Dedifferentiated amniotic fluid mesenchymal stem cell (primary cell): ENCODE results near the gene STAG1.
"Not testable (repeated sequence)": the region's sequence is repeated elsewhere in the genome, so short reads cannot be mapped to it uniquely, and the experiment has no call there.

ENCODE experiments used
- DNase-seq: peaks from one replicate; pipeline ENCODE4 v3.0.0-alpha.2; 2016; ENCODE audit errors: extremely low spot score

Gene STAG1

DNA sequence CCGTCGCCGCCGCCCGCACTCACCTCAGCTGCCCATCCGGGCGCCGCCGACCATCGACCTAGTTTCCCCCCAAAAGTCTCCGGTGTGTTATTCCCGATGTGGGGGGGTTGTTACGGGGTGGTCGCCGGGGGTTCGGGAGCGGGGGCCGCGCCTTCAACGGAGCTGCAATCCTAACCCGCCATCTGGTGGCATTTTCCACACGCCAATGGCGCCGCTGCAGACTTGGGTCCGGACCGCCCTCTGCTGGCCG lies at the start of gene STAG1:
Gene STAG1, minus strand, starts transcription at position 207 of the 250 bp plus-strand sequence. CDS start 121,480 bp downstream, outside the sequence.
- DNase-seq: no peak

DNA sequence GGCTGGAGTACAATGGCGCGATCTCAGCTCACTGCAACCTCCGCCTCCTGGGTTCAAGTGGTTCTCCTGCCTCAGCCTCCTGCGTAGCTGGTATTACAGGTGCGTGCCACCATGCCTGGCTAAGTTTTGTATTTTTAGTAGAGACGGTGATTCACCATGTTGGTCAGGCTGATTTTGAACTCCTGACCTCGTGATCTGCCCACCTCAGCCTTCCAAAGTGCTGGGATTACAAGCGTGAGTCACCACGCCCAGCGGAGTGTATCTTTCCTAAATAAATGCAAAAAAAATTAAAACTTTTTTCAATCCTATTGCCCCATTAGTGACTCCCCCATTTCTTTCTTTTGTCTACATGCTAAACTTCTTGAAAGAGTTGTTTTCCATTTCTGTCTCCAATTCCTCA lies 49.0 kb upstream of the STAG1 start:
- not testable (repeated sequence) for DNase-seq

DNA sequence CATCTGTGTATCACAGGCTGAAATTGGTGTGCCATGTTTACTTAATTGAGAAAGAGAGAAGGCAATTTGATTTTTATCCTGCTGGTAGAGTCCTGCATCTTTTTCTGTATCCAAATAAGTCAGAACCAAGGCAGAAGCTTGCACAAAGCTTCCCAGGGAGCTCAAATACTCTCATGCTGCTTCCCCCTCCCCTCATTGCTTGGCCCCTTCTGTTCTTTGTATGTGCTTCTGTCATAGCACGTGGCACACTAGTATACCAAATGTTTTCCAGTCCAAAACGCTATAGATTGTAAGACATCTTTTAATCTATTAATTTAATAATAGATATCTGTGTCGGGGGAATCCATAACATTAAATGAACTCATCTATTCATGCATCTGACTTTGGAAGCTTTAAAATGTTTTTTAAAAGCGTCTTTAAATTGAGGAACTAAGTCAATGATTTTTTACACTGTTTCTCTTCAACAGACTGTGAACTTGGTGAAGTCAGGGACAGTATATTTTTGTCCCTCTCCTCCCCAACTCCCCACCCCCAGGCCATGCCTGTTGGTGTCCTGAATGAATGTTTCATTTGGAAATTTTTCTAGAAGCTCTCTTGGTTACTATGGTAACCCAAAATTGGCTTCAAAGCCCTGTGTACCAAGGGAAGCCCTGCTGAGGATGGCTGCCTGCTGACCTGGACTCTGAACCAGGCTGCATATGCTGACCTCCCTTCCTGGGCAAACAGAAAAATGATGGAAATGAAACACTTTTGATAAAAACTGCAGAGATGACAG lies 40.6 kb upstream of the STAG1 start:
- no peak for DNase-seq

DNA sequence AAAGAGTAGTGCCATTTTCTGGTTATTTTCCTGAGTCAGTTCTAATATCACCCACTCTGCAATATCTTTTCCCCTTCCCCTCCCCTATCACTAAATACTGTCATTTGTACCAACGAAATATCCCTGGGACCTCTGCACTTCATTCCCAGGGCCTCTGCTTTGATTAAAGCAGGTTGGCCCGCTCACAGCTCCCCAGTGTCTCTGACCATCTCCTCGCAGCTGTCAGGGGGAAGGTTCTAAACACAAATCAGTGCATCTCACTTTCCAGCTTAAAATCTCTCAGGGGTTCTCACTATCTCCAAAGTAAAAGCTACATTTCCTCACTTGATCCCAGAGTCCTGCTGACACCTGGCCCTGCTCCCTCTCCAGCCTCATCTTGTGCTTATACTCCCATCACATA lies 38.6 kb upstream of the STAG1 start:
- DNase-seq: no peak

DNA sequence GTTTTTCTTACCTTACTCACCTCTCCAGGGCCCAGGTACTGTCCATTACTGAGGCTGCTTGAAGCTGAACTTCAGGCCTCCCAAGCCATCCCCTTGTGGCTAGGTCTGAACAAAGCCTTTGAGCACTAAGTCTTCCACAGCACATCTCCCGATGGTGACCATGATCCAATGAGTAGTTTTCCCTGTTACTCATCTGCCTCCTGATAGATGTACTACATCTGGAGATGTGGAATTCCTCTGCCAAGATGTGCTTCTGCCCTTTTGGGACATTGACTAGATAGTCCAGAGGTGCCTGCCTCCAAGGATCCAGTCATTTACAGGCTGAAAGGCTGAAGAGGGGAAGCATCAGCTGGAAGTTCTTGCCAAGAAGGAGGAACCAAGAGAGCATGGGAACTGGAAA lies 37.8 kb upstream of the STAG1 start:
- DNase-seq: no peak

DNA sequence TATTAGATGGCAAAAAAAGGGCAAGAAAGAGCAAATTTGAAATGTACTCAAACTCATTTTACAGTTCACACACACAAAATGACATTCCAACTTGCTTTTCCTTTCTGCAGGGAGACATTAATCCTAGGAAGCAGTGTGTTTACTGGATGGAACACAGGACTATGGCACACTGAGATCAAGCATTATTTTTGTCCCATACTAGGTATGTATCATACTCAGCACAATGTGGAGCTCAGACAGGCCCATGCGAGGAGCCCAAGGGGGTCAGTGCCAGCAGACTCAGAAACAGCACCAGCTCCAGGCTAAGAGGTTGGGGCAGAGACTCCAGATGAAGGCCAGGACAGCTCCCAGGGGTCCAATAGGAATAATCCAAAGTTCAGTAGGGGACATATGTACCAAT lies 36.0 kb upstream of the STAG1 start:
- no peak for DNase-seq

DNA sequence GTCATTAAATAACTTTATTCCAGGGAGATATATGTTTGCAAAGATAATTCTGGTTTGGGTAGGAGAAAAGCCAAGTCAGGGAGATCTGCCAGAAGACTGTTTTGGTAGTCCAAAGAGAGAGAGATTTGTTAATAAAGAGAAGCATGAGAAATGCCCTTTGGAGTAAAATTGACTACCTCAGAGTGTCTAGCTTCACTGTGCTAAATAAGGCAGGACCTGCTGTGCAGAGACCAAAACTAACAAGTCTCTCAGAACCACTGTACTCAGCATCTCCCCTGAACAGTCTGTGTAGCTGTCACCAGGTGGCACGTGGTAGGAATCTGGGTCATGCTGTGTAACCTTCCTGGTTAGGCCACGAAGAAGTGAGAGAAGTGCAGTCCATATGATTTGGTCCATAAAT lies 35.2 kb upstream of the STAG1 start:
- DNase-seq: no peak

DNA sequence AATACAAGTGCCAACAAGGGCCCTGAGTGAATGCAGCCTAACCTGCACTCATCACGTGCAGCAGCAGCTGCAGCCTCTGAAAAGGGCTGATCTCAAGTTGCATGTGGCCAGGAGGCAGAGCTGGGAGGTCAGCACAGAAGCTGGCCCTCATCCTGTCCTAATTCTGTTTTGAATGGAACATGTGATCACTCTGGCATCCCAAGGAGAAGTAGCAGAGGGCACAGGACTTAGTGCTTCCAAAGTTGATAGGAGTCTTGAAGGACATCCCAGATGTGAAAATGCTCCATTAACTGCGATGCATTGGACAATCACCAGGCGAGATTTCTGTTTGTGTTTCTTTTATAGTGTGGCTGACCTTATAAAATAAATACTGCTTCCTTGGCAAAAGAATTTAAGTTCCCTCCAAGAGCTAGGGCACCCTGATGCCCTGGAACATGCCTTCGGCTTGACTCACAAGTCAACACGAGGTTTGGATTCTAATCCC lies 31.6 kb upstream of the STAG1 start:
- no peak for DNase-seq

DNA sequence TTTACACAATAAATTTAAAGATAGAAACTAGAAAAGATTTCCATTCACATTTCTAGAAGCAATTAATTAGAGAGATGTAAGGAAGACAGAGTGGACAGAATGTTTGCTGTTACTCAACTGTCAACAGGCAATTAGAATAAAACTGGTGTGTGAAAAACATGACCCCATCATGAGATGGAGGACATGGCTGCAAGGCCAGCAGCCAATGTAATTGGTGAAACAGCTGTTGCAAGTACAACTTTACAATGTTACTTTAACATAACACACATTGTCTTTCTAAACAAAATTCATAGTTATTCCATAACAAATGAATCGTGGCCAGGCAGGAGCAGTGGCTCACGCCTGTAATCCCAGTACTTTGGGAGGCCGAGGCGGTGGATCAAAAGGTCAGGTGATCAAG lies 28.6 kb upstream of the STAG1 start:
- no peak for DNase-seq

DNA sequence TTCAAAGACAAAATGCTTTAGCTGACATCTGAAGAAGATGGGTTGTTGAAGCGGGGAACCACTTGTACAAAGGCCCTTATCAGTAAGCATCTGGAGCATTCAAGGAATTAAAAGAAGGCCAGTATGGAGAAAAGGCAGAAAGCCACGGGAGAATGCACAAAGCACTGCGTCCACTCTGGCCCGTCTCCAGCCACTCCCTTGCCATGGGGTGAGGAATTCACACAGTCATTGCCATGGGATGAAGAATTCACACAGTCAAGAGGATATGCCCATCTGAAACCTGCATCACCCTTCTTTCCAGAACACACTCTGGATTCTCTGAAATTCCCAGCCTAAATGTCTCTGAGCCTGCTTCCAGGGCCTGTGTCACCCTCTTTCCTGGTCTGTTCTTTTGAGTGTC lies 26.7 kb upstream of the STAG1 start:
- DNase-seq: peak; percentile 77

DNA sequence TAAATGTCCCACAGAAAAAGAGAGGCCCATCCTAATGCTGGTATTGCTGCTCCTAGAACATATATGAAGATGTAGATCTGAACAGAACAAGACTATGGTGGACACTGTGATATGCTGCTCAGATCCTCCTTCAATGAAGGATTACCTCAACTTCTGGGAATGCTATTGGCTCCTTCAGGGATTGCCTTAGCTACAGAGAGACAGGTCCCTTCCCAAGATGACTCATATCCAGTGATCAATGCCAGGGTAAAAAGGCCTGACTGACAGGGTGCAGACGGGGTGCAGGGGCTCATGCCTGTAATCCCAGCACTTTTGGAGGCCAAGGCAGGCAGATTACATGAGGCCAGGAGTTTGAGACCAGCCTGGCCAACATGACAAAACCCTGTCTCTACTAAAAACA lies 20.5 kb upstream of the STAG1 start:
- DNase-seq: no peak

DNA sequence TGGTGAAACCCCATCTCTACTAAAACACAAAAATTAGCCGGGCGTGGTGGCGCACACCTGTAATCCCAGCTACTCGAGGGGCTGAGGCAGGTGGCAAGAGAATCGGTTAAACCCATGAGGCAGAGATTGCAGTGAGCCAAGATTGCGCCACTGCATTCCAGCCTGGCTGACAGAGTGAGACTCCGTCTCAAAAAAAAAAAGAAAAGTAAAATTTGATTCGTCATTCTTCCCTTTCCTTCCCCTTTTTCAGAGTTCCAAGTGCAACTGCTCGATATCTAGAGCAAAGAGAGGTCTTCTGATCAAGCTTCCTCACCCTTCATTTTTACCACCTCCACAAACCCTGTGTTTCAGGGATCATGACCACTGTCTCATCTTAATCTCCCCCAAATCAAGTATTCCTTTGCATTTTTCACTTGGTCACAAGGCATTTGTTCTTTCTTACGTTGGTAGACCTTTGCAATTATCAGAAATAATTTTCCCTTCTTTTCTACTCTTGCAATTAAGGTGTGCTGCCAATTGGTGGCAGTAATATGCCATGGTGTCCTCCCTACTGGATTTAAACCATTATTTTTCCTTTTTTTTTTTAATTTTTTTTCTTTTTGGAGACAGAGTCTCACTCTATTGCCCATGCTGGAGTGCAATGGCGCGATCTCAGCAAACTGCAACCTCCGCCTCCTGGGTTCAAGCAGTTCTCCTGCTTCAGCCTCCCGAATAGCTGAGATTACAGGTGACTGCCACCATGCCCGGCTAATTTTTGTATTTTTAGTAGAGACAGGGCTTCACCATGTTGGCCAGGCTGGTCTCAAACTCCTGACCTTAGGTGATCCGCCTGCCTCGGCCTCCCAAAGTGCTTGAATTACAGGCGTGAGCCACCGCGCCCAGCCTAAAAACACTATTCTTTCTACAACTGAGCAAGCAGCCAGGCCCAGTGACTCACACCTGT lies 6.3 kb upstream of the STAG1 start:
- not testable (repeated sequence) for DNase-seq

DNA sequence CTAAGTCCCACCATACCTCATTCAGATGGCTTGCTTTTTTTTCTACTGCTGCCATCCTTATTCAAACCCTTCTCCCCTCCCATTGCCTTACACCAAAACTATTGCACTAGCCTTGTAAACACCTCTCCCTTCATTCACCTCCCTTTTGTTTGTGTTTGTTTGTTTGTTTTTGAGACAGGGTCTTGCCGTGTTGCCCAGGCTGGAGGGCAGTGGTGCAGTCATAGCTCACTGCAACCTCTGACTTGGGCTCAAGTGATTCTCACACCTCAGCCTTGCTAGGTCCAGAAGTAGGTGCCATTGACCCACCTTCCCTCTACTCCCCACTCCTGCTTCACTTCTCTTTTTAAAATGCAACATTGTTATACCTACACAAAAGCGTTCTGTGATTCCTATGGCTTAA lies 3.0 kb upstream of the STAG1 start:
- no peak for DNase-seq

DNA sequence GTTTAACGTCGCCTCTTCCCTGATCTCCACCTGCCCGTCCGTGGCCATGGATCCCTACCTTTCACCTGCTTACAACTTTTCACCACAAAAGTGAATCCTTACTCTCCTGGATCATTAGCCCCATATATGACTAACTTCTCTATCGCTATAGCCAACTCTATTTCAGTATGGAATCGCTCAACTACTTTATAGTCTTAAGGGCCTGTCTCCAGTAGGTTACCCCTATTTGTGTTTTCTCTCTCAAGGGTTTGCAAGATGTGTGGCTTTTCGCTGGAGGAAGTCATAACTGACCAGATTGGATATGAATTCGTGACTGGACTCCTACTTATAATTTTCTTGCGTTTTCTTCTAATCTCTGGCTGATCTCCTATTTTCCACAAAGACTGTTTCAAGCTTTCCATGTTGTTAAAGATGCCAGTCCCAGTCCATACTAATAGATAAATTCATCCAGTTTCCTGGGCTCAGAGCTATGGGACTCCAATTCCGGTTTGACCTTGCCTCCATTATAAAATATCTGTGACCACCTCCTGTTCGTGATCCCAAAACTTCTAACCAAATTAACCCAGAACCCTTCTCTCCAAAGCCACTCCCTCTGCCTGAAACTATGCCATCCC lies 1.3 kb upstream of the STAG1 start:
- DNase-seq: no peak

DNA sequence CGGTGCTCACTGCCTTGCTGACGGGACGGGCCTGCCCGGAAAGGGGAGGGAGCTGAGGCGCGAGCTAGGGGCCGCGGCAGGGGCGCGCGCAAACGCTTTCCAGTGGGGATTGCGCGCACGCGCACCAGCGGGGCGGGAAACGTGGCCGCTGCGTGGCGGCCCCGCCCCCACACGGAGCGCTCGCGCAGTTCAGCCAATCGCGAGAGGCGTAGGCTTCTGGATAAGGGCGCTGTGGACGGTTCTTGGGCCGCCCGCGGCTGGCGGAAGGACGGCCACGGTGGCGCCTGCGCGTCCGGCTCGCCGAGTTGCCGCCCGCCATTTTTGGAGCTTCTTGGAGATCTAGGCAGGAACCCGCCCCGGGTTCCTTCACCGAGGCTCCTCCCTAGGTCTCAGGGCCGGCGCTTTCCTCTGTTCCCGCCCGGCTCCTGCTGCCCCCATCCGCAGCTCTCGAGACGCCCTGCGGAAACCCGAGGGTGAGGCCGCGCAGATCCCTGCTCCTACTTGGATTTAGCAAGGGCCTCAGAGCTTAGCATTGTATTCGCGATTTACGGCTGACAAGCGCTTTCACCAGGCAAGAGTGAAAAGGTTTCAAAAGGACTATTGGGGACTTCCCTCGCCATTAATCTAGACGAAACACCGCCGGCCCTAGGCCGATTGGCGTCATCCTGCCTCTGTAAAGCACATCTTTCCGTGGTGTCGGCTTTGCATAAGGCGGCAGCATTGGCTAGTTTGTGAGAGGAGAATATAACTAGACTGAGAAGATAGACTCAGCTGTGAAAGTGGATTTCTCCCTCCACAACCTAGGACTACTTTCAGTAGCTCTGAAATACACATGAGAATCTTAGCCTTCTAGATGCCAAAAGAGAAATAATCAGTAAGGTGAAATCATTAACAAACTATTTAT lies 496 bp upstream of the STAG1 start:
- DNase-seq: peak; percentile 95

DNA sequence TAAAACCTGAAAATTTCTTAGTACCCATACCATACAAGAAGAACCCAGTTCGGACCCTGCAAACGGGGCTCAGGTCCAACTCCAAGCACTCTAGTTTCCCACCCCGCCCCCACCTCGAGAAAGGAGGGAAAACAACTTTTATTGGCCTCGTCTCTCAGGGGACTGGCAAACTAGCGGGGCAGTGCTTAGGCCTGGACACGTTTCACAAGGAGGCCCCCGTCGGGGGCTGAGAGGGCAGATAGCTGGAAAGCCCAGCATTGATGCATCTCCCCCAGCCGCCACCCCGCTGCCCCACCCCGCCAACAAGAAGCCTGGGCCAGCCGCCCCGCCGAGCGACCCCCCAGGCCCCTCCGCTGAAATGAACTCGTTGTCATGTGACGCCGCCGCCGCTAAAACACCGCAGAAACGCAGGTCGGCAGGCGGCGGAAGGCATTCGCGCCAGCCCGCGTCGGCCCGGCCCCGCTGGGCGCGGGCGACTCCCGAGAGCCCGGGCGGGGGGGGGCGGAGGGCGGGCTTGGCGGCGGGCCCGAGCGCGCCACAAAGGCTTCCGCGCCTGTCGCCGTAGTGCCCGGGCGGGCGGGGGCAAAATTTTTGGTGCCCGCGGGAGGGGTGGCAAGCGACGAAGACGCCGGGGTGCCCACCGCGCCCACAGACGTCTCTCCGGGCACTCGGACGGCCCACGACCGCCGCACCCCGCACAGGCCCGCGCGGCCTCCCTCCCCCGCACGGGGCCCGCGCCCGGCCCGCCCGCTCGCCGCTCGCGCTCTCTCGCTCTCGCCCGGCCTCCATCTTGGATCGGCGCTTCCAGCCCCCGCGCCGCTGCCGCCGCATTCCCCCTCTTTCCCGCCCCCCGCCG lies 634 bp downstream of the STAG1 start:
- peak; percentile 51 for DNase-seq

DNA sequence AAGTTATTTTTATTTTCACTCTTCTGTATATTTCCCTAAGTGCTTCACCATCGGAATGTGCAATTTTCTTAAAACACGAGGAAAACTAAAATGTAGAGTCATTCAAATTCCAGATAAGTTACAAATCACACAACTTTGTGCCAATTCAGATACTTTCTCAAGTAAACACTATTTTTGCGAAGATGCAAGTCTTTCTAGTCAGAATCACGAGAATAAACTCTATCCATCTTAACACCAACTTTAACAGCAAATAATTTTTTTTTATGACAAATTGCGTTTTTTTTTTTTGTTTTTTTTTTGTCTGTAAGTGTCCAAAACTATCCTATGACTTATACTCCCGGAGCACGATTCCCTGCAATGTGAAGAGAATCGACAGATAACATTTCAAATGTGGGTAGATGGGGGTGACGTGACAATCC lies 1.3 kb downstream of the STAG1 start:
- peak; percentile 77 for DNase-seq

DNA sequence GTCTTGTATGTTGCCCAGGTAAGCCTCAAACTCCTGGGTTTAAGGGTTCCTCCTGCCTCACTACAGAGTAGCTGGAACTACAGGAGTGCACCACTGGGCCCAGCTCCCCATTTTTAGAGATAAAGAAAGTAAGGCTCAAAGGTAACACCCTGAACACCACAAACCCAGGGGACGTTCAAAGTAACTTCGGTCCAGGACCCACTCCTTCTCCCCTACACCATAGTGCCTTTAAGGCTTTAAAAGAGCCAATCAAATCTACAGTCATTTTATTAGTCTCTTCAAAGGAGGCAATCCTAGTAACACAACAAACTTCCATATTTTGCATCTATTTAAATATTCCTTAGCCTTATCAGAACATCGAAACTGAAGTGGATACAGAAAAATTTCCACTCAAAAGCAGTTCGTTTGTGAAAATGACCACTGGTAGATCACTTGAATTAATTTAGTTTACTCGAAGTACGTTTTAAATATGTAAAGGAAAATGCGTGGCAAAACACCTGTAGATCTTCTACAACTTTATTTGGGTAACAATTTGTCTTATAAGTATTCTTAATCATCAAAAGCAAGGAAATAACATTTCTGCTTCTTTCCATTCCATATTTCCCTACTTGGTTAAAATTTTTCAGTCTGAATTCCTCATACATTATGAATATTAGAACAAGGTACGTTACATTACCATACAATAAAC lies 1.8 kb downstream of the STAG1 start:
- DNase-seq: no peak

DNA sequence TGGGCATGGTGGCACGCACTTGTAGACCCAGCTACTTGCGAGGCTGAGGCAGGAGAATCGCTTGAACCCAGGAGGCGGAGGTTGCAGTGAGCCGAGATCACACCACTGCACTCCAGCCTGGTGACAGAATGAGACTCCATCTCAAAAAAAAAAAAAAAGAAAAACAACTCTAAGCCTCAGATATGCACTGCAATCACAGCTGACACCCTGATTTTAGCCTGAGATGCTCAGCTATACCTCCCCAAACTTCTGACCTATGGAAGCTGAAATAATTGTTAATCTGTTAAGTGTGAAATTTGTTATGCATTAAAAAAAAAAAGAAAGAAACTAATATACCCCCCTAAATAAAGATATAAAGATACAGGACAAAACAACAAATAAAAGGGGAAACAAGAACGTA lies 2.6 kb downstream of the STAG1 start:
- DNase-seq: not testable (repeated sequence)

DNA sequence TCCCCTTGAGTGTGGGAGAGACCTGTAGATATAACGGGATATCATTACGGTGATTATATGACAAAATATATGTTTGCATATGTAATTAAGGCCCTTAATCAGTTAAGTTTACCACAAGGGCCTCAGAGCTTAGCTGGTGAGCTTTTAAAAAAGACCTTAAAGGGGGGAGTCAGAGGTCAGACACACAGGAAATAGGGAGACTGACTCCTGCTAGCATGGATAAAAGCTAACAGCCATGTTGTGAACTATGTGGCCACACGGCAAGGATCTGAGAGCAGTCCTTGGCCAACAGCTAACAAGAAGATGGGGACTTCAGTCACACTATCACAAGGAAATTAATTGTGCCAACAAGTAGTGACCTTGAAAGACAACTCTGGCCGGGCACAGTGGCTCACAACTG lies 3.1 kb downstream of the STAG1 start:
- no peak for DNase-seq
